Trophoblast cell (in vitro differentiated cells and primary cell): ENCODE measurements around the gene DOP1A.

Experiments used
- DNase-seq, 2 donors: peaks; one replicate each; pipeline ENCODE4 v3.0.0-alpha.2; 2016
- H2AFZ ChIP-seq: 2 replicates; pipeline ENCODE4 v1.6.1; 2013; ENCODE audit warnings: low read length, moderate library complexity, mild to moderate bottlenecking; ENCODE audit not compliant: insufficient read depth, poor library complexity
- H2AK5ac ChIP-seq: 2 replicates; pipeline ENCODE4 v1.6.1; 2013; ENCODE audit warnings: mild to moderate bottlenecking, low read length
- H2BK120ac ChIP-seq: 2 replicates; pipeline ENCODE4 v1.6.1; 2013; ENCODE audit warnings: low read length, mild to moderate bottlenecking, moderate library complexity; ENCODE audit not compliant: insufficient read depth, poor library complexity
- H2BK12ac ChIP-seq: 2 replicates; pipeline ENCODE4 v1.6.1; 2013; ENCODE audit warnings: mild to moderate bottlenecking, low read length, moderate library complexity
- H2BK5ac ChIP-seq: 2 replicates; pipeline ENCODE4 v1.6.1; 2013; ENCODE audit warnings: low read length, low read depth, moderate library complexity, mild to moderate bottlenecking; ENCODE audit not compliant: poor library complexity
- H3K14ac ChIP-seq: 2 replicates; pipeline ENCODE4 v1.6.1; 2013; ENCODE audit warnings: mild to moderate bottlenecking, low read length
- H3K18ac ChIP-seq: 2 replicates; pipeline ENCODE4 v1.6.1; 2013; ENCODE audit warnings: mild to moderate bottlenecking, low read length
- H3K23ac ChIP-seq: 2 replicates; pipeline ENCODE4 v1.6.1; 2013; ENCODE audit warnings: low read length
- H3K27ac ChIP-seq: 2 replicates; pipeline ENCODE4 v1.5.1; 2013; ENCODE audit warnings: low read depth, mild to moderate bottlenecking, inconsistent platforms, low read length, moderate library complexity
- H3K27me3 ChIP-seq: 2 replicates; pipeline ENCODE4 v1.6.1; 2013; ENCODE audit warnings: inconsistent platforms, mild to moderate bottlenecking, low read length, moderate library complexity; ENCODE audit not compliant: insufficient read depth
- H3K36me3 ChIP-seq, 2 experiments: 1 replicate in 1 of 2; 2 replicates in 1 of 2; pipeline ENCODE4 v1.6.1; 2013; ENCODE audit warnings: low read length in 2 of 2, mild to moderate bottlenecking in 2 of 2, moderate library complexity in 1 of 2; ENCODE audit not compliant: insufficient read depth in 2 of 2, control insufficient read depth in 1 of 2
- H3K4ac ChIP-seq: 2 replicates; pipeline ENCODE4 v1.6.1; 2013; ENCODE audit warnings: low read depth, mild to moderate bottlenecking, low read length, moderate library complexity
- H3K4me1 ChIP-seq, 2 experiments: 1 replicate in 1 of 2; 2 replicates in 1 of 2; pipeline ENCODE4 v1.6.1; 2013; ENCODE audit warnings: low read length in 2 of 2, mild to moderate bottlenecking in 2 of 2, moderate library complexity in 1 of 2; ENCODE audit not compliant: insufficient read depth in 2 of 2, control insufficient read depth in 1 of 2
- H3K4me2 ChIP-seq: 2 replicates; pipeline ENCODE4 v1.6.1; 2013; ENCODE audit warnings: inconsistent platforms, mild to moderate bottlenecking, low read length, moderate library complexity
- H3K4me3 ChIP-seq: 2 replicates; pipeline ENCODE4 v1.5.1; 2013; ENCODE audit warnings: mild to moderate bottlenecking, low read depth, low read length, inconsistent platforms
- H3K79me1 ChIP-seq: one replicate; pipeline ENCODE4 v1.6.1; 2013; ENCODE audit warnings: low read length
- H3K79me2 ChIP-seq: 2 replicates; pipeline ENCODE4 v1.6.1; 2013; ENCODE audit warnings: low read length, mild to moderate bottlenecking; ENCODE audit not compliant: control insufficient read depth, insufficient read depth, poor library complexity
- H3K9ac ChIP-seq: 2 replicates; pipeline ENCODE4 v1.6.1; 2013; ENCODE audit warnings: mild to moderate bottlenecking, low read length
- H3K9me3 ChIP-seq: 2 replicates; pipeline ENCODE4 v1.6.1; 2013; ENCODE audit warnings: low read depth, mild to moderate bottlenecking, control low read depth, inconsistent platforms, low read length; ENCODE audit not compliant: insufficient read depth
- H4K12ac ChIP-seq: 2 replicates; pipeline ENCODE4 v1.6.1; 2013; ENCODE audit warnings: low read depth, mild to moderate bottlenecking, low read length, moderate library complexity
- H4K8ac ChIP-seq: 2 replicates; pipeline ENCODE4 v1.6.1; 2013; ENCODE audit warnings: low read depth, mild to moderate bottlenecking, low read length, moderate library complexity
- H4K91ac ChIP-seq: one replicate; pipeline ENCODE4 v1.6.1; 2013; ENCODE audit warnings: low read depth, mild to moderate bottlenecking, low read length, moderate library complexity
- WGBS: extraction: QIAGEN DNeasy Blood & Tissue Kit; methylation state at CpG from one replicate; pipeline ENCODE4 v1.1.7; 2013; ENCODE audit warnings: missing lambda C conversion rate; ENCODE audit not compliant: insufficient read length, insufficient coverage; ENCODE audit errors: extremely low coverage; 5-methylcytosine and 5-hydroxymethylcytosine counted together

The DOP1A gene

GRCh38 chr6:83051377-83052172 lies 15.9 kb upstream of the DOP1A start:
- no peak overlapping the region for H3K4ac ChIP-seq
- no peak overlapping the region for H4K12ac ChIP-seq
- no peak overlapping the region for H2AK5ac ChIP-seq
- no peak overlapping the region for H2BK12ac ChIP-seq
- H3K4me3 ChIP-seq: no peak overlapping the region
- DNase-seq: no peak
- H3K4me1 ChIP-seq: peaks cover 0 to 4% of the 10 kb centered on the region in 2 experiments
- H3K18ac ChIP-seq: no peak overlapping the region
- H3K27me3 ChIP-seq: no peaks in the 10 kb centered on the region
- no peak overlapping the region for H2BK120ac ChIP-seq
- no peak overlapping the region for H3K23ac ChIP-seq
- no peak overlapping the region for H3K14ac ChIP-seq
- no peak overlapping the region for H2BK5ac ChIP-seq
- H3K27ac ChIP-seq: no peak overlapping the region
- no peak overlapping the region for H3K4me2 ChIP-seq
- H3K36me3 ChIP-seq: no peaks in the 10 kb centered on the region
- no peak overlapping the region for H4K8ac ChIP-seq
- WGBS: no CpG with 5 or more reads among the region's 5 CpGs
- no peaks in the 10 kb centered on the region for H3K79me1 ChIP-seq
- no peaks in the 10 kb centered on the region for H3K79me2 ChIP-seq
- H3K9ac ChIP-seq: no peak overlapping the region
- no peak overlapping the region for H2AFZ ChIP-seq
- no peak overlapping the region for H4K91ac ChIP-seq
- no peaks in the 10 kb centered on the region for H3K9me3 ChIP-seq

GRCh38 chr6:83053678-83054077 lies 13.8 kb upstream of the DOP1A start:
- Histone ChIP-seq H3K79me2 (no peaks in the 10 kb centered on the region), H3K9me3 (no peaks in the 10 kb centered on the region), H4K8ac (no peak overlapping the region), H2BK12ac (no peak overlapping the region), H3K27me3 (no peaks in the 10 kb centered on the region), H3K18ac (no peak overlapping the region), H3K4ac (no peak overlapping the region), H2AFZ (no peak overlapping the region), H3K4me3 (no peak overlapping the region), H3K79me1 (no peaks in the 10 kb centered on the region), H4K12ac (no peak overlapping the region), H3K4me1 (no peaks in the 10 kb centered on the region), H3K27ac (no peak overlapping the region), H2AK5ac (no peak overlapping the region), H3K4me2 (no peak overlapping the region), H4K91ac (no peak overlapping the region), H2BK5ac (no peak overlapping the region), H3K23ac (no peak overlapping the region), H2BK120ac (no peak overlapping the region), H3K14ac (no peak overlapping the region), H3K36me3 (no peaks in the 10 kb centered on the region), H3K9ac (no peak overlapping the region)
- DNase-seq: no peak
- no CpG with 5 or more reads among the region's 3 CpGs for WGBS

GRCh38 chr6:83055366-83055964 lies 12.0 kb upstream of the DOP1A start:
- Histone ChIP-seq H3K27me3 (no peaks in the 10 kb centered on the region), H3K9me3 (no peaks in the 10 kb centered on the region), H4K8ac (no peak overlapping the region), H2BK5ac (no peak overlapping the region), H3K14ac (no peak overlapping the region), H3K27ac (no peak overlapping the region), H2BK12ac (no peak overlapping the region), H4K12ac (no peak overlapping the region), H3K4me2 (no peak overlapping the region), H2AFZ (no peak overlapping the region), H3K4me1 (no peaks in the 10 kb centered on the region), H3K23ac (no peak overlapping the region), H3K36me3 (no peaks in the 10 kb centered on the region), H2AK5ac (no peak overlapping the region), H4K91ac (no peak overlapping the region), H3K79me1 (no peaks in the 10 kb centered on the region), H3K79me2 (no peaks in the 10 kb centered on the region), H2BK120ac (no peak overlapping the region), H3K9ac (no peak overlapping the region), H3K4ac (no peak overlapping the region), H3K18ac (no peak overlapping the region), H3K4me3 (no peak overlapping the region)
- no CpG with 5 or more reads among the region's 6 CpGs for WGBS
- peak; percentile 42 to 76 for DNase-seq

GRCh38 chr6:83057705-83058321 lies 9.7 kb upstream of the DOP1A start:
- Histone ChIP-seq H3K27ac (no peak overlapping the region), H3K4me2 (no peak overlapping the region), H2BK12ac (no peak overlapping the region), H3K9ac (no peak overlapping the region), H4K91ac (no peak overlapping the region), H3K4ac (no peak overlapping the region), H3K4me3 (no peak overlapping the region), H3K79me1 (no peaks in the 10 kb centered on the region), H4K12ac (no peak overlapping the region), H2AK5ac (no peak overlapping the region), H2BK5ac (no peak overlapping the region), H3K4me1 (no peaks in the 10 kb centered on the region), H3K23ac (no peak overlapping the region), H4K8ac (no peak overlapping the region), H3K36me3 (no peaks in the 10 kb centered on the region), H2BK120ac (no peak overlapping the region), H3K9me3 (no peaks in the 10 kb centered on the region), H3K14ac (no peak overlapping the region), H3K79me2 (no peaks in the 10 kb centered on the region), H2AFZ (no peak overlapping the region), H3K18ac (no peak overlapping the region), H3K27me3 (no peaks in the 10 kb centered on the region)
- no CpG with 5 or more reads among the region's 4 CpGs for WGBS
- DNase-seq: peak; percentile 39 to 81
